ENCODE data around the gene RPH3AL.

GRCh38 chr17:381941-382643 is 29.5 kb upstream of the RPH3AL start:
- TF ChIP-seq, protein P1, sequence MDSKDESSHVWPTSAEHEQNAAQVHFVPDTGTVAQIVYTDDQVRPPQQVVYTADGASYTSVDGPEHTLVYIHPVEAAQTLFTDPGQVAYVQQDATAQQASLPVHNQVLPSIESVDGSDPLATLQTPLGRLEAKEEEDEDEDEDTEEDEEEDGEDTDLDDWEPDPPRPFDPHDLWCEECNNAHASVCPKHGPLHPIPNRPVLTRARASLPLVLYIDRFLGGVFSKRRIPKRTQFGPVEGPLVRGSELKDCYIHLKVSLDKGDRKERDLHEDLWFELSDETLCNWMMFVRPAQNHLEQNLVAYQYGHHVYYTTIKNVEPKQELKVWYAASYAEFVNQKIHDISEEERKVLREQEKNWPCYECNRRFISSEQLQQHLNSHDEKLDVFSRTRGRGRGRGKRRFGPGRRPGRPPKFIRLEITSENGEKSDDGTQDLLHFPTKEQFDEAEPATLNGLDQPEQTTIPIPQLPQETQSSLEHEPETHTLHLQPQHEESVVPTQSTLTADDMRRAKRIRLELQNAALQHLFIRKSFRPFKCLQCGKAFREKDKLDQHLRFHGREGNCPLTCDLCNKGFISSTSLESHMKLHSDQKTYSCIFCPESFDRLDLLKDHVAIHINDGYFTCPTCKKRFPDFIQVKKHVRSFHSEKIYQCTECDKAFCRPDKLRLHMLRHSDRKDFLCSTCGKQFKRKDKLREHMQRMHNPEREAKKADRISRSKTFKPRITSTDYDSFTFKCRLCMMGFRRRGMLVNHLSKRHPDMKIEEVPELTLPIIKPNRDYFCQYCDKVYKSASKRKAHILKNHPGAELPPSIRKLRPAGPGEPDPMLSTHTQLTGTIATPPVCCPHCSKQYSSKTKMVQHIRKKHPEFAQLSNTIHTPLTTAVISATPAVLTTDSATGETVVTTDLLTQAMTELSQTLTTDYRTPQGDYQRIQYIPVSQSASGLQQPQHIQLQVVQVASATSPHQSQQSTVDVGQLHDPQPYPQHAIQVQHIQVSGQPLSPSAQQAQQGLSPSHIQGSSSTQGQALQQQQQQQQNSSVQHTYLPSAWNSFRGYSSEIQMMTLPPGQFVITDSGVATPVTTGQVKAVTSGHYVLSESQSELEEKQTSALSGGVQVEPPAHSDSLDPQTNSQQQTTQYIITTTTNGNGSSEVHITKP (tag by site-specific recombination; IDR thresholded peaks at IDR 0.05), result no peak
- TF ChIP-seq, protein P2, sequence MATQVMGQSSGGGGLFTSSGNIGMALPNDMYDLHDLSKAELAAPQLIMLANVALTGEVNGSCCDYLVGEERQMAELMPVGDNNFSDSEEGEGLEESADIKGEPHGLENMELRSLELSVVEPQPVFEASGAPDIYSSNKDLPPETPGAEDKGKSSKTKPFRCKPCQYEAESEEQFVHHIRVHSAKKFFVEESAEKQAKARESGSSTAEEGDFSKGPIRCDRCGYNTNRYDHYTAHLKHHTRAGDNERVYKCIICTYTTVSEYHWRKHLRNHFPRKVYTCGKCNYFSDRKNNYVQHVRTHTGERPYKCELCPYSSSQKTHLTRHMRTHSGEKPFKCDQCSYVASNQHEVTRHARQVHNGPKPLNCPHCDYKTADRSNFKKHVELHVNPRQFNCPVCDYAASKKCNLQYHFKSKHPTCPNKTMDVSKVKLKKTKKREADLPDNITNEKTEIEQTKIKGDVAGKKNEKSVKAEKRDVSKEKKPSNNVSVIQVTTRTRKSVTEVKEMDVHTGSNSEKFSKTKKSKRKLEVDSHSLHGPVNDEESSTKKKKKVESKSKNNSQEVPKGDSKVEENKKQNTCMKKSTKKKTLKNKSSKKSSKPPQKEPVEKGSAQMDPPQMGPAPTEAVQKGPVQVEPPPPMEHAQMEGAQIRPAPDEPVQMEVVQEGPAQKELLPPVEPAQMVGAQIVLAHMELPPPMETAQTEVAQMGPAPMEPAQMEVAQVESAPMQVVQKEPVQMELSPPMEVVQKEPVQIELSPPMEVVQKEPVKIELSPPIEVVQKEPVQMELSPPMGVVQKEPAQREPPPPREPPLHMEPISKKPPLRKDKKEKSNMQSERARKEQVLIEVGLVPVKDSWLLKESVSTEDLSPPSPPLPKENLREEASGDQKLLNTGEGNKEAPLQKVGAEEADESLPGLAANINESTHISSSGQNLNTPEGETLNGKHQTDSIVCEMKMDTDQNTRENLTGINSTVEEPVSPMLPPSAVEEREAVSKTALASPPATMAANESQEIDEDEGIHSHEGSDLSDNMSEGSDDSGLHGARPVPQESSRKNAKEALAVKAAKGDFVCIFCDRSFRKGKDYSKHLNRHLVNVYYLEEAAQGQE (tag by site-specific recombination; IDR thresholded peaks at IDR 0.05), result no peak
- TF ChIP-seq WT1 (tag by site-specific recombination; IDR thresholded peaks at IDR 0.05), result no peak
- TF ChIP-seq ZNF449 (tag by site-specific recombination; IDR thresholded peaks at IDR 0.05), result no peak
